GM19351 (cell line): Measurements from ENCODE around the gene MAP4K4.

Source experiments
- ATAC-seq: cut with Tn5 transposase; IDR thresholded peaks from one replicate; pipeline ENCODE4 v1.9.1; 2021; ENCODE audit warnings: mild to moderate bottlenecking, moderate library complexity; ENCODE audit not compliant: unreplicated experiment

Gene MAP4K4

DNA sequence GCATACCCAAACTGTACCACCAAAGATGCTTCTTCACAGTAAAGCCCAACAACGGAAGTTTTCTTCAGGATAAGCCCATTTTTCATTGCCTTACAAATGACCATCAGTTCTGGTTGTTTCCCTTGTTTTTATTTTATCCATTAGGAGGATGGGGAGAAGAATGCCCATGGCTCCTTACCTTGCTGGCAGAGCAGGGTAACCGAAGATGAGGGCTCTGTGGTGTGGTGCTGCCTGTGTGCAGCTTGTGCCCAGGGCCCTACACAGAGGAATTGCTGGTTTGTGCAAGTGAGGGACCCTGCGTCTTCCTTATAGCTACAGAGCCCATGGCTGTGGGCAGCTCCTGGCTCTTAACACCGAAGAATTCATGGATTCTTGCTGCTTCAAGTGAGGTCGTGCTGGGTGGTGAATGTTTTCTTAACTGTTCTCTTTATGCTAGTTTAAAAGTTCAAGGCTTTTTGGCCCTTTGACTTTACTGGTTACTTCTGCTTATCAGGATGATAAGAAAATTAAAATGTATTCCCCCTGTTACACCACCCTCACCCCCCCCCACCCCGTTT lies 110.6 kb downstream of the MAP4K4 start:
- ATAC-seq, result no peak

DNA sequence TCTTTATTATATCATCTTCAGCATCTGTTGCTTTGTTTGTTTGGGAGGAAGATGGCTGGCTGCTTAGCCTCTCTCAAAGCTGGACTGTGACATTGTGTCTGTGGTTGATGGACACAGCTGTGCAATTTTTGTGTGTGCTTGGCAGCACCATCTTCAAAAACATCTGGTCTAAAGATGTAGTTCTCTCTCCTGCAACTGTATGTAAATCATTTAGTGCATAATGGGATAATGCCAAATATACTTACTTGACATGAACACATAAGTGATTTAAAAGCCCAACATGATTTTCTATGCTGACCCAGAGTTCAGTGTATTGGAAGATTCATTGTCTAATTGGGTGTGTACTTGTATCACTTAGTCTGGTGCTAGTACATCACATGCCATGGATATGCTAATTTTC lies 112.2 kb downstream of the MAP4K4 start:
- no peak for ATAC-seq

DNA sequence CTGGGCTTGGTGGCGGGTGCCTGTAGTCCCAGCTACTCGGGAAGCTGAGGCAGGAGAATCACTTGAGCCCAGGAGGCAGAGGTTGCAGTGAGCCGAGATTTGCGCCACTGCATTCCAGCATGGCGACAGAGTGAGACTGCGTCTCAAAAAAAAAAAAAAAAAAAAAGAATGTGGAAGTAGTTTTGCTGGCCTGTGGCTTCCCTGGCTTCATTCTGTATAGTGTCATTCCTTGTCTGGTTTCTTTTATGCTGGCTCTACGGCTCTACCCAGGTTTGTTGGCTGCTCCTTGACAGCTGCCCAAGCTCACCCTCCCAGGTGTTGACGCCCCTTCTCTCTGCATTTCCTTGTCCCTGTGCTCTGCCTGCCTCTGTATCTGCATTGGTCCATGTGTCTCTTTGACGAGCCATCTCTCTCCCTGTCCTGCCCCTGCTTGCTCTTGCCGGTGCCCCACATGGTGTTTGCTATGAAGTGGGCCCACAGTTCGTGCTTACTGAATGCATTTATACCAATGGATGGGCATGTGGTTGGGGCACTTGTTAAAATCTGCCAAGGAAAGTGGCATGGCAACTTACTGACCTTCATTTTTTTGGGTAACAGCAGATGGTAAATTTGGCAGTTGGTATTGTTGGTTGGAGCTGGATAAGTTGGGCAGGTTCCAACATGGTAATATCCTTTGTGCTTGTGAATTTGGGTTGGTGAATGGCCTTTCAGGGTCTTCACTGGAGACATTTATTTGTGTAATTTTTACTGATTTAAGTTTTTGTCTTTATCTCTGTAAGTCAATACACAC lies 113.9 kb downstream of the MAP4K4 start:
- no peak for ATAC-seq

DNA sequence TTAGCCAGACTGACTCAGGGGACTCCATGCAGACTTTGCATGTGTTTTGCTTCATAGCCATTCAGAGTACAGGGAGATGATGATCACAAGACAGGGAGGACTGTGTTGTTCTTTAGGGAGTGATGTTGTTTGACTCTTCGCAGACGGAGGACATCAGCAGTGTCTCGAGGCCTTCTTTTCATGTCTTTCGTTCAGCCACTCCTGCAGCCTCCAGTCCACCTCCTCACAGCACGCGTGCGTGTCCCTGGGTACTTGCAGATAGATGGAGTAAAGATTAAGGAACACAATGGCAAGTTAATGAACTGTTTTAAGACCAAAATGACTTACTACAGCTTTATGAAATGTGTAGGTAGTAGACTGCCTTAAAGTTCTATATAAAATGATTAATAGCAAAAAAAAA lies 114.7 kb downstream of the MAP4K4 start:
- ATAC-seq, result no peak

DNA sequence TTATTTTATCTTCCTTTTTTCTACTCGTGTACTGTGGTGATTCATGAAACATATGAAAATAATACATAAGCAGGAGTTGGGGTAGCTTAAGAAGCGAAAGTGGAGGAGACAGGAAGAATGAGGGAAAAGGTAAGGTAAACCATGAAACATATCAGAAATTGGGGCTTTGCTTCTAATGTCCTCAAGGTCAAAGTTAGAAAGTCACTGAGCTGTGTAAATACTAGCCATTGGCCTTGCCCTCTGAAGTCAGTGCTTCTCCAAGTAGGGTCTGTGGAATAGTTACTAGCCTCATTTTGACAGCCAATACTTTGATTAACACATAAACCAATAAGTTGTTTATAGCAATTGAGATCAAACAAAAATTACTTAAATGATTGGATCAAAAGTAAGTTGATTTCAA lies 117.2 kb downstream of the MAP4K4 start:
- ATAC-seq, result no peak

DNA sequence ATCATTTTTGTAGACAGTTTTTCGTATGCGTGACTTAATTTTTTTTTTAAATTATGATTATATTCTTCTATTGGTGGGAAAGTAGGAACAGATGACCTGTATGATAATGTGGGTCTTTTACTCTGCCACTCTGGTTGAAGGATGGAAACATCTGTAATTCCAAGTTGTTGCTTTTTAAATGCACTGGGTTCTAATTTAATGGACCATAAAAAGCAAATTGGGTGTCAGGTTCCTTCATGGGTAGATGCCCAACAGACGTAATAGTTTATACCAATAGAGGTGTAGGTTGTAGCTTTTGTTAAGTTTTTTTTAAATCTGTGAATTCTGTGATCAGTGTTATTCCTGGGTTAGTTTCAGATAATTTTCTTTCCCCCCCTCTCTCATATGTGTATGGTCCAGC lies 117.6 kb downstream of the MAP4K4 start:
- no peak for ATAC-seq

DNA sequence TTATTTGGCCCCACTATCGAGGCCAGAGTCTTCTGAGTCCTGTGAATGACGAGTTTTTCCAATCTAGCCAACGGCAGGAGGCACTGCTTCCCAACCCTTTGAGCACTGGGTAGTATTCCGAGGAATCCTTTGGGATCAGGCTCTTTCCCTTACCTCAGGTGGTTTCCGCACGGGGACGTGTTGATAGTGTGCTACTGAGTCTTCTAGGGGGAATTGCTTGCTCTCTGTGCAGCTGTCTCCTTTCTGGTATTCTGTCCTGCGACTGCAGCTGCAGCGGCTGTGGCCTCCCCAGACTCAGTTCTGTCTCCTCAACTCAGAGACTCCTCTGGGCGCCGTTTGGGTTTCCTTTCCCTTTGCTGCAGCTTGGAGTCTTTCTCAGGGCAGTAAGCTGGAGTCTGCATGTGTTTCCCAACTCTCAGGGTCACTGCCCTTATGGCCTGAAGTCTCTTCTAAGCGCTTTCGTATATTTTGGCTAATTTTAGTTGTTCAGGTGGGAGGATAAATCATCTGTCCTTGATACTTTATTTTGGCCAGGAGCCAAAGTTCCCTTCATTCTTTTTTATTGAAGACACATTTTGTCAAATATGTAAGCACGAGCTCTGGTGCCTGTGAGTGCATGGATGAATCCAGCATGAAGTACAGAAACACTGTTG lies 118.4 kb downstream of the MAP4K4 start:
- no peak for ATAC-seq

DNA sequence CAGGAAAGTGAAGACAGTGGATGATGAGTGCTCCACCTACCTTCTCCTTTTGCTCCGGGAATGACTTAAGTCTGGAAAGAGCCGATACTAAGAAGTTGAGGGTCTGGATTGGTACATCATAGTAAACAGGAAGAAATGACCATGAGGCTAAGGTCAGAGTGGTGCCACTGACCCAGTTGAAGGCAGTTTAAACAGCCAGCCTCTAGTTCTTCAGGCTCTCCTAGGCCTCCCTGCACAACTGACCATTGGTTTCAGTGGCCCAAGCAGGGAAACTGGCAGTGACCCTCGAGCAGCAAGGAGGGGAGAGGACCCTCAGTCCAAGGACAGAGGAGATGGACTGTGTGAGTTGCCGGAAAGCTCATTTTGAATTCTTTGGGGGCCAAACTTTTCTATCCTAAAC lies 119.1 kb downstream of the MAP4K4 start:
- no peak for ATAC-seq

DNA sequence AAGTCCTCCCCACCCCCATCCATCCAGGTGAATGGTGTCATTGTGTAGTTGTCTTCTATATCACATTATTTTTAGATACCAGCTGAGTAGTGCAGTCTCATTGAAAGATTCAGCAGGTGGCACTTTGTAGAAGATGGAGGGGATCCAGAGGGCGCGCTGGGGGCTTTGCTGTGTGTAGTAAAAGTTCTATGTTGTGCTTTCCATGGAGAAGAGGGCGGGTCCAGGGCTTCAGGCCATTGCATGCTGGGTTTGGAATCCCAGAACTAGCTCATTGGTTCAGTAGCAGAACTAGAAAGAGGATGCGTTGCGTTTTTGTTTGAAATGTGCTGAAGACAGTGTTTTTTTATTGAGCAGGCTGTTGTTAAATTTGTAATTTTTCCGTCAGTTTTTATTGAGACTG lies 120.0 kb downstream of the MAP4K4 start:
- no peak for ATAC-seq

DNA sequence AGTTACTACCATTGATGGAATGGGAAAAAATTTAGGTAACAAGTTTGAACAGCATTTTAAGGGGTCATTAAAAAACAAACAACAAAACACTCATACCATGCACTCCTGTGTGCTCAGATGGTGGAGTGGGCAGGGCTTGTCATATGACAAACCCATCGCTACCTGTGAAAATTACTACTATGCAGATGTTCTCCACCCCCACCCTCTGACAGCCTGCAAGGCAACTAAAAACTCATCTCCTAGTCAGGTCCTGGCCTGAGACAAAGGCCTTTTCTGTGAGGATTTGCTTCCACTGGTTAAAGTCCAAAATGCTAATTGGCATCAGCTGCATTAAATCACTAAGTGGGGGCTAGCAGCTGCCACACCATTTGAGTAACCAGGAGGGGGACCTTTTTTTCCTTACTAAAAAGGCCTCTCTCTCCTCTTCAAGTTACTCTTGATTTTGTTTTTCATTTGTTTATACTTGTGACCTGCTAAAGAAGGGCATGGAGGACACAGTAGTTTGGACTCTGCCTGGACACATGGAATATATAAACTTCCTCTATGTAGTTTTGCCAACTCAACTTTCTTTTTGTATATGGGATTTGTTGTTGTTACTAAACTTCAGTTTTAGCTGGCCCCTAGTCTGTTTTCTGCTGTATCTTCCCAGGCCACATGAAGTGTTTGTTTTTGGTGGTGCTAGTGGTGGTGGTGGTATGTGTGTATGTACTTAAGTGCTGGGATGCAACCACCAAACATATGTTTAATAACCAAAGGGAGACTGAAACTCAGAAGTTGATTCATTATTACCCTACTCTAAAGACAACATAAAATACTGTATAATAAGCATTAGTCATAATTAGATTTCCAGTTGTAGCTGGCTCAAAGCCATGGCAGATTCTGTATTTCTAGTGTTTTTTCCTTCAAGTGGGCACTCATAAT lies 121.3 kb downstream of the MAP4K4 start:
- ATAC-seq, result no peak

DNA sequence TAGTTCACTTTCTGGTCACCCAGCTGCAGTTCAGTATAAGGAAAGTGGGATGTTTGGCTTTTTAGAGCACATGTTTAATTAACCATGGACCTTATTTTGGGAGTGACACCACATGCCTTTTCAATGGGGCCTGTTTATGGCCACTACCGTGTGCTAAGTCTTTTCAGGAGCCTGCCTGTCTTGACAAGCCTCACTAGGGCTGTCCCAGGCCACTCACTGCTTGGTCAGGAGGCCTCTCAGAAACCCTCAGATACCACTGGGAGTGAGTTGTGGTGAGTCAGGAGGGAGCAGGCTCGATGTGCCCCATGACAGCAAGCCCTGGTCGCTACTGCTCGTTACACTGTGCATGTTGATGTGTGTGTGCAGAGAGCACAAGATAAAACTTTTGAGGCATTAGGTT lies 123.0 kb downstream of the MAP4K4 start:
- no peak for ATAC-seq

DNA sequence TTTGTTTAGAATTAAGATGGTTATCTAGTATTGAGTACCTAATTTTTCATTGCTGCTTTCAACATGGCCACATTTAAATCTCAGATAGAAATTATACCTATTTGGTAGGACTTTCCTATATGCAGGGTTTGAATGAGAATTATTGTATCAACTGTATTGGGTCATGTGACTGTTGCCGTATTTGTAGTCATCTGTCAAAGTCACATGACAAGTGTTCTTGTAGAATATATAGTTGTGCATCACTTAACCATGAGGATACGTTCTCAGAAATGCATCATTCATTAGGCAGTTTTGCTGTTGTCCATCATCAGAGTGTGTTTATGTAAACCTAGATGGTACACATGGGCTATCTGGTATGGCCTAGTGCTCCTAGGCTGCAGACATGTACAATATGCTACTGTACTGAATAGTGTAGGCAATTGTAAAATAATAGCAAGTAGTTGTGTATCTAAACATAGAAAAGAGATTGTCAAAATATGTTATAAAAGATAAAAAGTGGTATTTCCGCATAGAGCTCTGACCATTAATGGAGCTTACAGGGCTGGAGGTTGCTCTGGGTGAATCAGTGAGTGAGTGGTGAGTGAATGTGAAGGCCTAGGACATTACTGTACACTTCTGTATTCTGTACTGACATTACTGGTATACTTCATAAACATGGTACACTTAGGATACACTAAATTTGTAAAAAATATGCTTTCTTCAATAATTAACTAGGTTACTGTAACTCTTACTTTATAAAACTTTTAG lies 123.7 kb downstream of the MAP4K4 start:
- no peak for ATAC-seq

DNA sequence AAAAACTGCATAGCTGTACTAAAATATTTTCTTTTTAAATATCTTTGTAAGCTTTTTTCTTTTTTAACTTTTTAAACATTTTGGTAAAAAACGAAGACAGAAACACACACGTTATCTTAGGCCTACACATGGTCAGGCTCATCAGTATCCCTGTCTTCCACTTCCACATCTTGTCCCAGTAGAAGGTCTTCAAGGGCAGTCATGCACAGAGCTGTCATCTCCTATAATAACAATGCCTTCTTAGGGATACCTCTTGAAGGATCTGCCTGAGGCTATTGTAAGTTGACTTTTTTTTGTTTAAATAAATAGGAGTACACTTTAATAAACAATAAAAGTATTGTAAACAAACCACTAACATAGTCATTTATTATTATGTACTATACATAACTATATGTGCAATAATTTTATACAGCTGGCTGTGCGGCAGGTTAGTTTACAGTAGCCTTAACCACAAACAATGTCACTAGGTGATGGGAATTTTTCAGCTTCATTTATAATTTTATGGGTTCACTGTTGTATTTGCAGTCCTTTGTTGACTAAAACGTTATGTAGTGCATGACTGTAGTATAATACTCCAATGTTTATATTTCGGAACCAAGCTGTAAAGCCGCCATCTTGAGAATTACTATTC lies 124.4 kb downstream of the MAP4K4 start:
- no peak for ATAC-seq

DNA sequence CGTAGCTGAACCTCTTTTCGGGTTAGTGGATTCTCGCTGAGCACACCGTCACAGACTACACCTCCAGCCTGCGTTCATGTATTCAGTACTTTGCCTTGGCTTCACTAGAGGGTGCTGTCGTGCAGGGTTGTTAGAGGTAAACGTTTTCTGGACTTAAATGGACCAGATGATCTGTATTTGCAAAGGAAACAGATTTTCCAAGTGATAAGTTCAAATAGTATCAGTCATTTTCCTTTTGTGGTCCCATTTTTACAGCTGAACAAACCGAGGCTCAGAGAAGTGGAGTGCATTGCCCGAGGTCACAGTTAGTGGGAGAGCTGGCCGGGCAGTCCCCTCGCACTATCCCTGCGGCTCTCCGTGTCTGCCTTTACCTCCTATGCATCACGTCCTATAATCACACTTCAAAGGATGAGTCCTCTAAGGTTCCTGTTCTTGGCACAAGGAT lies 125.9 kb downstream of the MAP4K4 start:
- ATAC-seq, result peak; percentile 67

DNA sequence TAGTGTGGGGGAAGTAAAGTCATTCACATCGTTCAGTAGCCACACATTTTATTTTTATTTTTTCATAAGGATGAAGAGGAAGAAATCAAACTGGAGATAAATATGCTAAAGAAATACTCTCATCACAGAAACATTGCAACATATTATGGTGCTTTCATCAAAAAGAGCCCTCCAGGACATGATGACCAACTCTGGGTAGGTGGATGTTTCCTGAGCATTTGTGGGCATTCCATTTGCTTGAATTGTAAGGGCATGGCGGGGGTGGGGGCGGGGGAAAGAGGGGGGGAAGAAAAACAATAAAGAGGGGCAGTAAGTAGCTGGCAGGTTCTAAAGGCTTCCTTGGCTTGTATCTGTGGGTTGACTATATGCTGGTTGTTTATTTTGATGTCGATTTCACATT lies 126.4 kb downstream of the MAP4K4 start:
- no peak for ATAC-seq

DNA sequence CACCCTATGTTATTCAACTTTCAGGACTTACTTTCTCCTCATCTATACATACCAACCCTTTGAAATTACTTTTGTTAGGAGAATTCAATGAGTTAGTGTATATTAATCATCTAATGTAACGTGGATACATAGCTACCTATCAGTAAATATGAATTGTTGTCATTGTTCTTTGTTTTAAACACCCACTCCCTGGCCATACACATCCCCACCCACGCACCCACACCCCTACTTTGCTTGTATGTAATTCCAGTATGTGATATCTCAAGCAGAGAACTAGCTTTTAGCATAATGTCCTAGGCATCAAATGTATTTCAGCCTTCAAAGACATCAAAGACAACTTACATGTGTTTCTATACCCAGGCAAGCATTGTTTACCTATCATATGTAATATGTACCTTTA lies 129.2 kb downstream of the MAP4K4 start:
- ATAC-seq, result no peak

DNA sequence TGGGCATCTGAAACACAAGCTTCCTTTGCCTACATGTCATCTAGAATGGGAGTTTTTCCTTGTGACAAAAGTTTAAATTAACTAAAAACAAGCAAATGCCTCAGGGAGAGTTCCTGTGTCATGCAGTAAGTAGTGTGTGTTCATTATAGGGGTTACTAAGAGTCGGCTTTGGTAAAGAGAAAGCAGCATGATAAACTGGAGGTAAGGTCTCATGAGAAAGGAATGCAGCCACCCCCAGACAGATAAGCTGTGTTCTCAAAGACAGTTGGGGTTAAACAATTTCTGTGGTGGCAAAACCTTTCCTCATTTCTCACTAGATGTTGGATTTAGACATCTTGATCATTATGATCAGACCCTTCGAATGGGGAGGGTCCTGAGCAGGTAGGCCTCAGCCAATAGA lies 129.7 kb downstream of the MAP4K4 start:
- ATAC-seq, result no peak

DNA sequence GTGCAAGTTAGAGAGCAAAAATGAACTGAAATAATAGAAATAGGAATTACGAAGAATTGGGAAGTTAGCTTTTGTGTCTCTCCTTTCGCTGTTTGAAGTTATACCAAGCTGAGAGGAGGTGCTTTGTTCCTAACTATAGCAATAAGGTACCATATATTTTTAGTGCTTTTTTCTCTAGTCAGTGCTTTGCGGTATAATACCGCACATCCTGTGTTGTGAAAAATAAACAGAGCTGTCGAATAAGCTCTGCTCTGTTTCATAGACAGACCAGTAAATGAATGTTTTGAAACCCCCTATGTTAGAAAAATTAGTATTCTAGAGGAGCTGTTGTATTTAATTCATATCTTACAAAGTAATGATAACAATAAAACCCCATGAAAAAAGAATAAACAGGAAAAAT lies 130.8 kb downstream of the MAP4K4 start:
- no peak for ATAC-seq

DNA sequence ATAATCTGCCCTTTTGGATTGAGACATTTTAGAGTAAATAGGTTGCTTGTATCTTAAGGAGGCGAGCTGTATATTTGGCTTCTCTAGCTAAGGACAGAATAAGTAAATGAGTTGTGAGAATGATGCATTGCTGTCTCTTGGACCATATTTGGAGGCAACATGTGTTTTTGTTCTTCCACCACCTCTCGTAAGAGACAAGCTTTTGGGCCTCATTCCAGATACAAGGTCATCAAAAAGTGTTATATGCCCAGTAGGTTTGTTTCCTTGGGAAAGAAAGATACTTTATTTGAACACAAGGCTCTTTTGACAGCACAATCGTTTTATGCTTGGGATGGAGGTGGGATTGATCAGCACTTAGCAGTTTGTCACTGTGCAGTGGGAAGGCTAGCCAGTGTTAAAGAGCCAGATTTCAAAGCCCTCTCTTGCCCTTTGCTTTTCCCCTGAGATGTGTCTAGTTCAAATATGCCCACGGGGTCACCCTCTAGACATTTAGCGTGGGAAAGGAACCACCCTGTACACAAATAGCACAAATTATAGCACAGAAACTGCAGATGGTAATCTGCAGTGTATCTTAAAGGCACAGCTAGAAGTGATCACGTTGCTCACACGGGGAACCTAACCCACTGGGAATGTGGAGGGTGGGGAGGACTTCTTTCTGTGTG lies 131.3 kb downstream of the MAP4K4 start:
- no peak for ATAC-seq

DNA sequence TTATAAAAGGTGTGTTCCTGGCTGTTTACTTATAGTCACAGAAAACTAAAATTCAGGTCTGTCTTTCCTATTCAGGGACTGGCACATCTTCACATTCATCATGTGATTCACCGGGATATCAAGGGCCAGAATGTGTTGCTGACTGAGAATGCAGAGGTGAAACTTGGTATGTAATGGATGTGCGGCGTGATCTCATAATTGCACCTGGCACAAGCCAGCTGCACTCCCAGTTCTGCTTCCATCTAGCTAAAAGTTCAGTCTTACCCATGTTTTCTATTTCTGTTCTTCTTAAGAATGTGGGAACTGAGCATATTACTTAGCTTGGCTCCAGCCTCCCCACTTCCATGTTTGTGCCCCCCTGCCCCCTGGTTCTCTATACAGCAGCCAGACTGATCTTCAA lies 131.9 kb downstream of the MAP4K4 start:
- no peak for ATAC-seq
